Middle frontal gyrus (tissue), 1 donor: Measurements from ENCODE around the gene SMG6.
"Not testable (repeated sequence)": the region's sequence is repeated elsewhere in the genome, so short reads cannot be mapped to it uniquely, and the experiment has no call there.

ENCODE experiments used
- DNase-seq: peaks from one replicate; pipeline ENCODE4 v3.0.0-alpha.2; 2015; ENCODE audit warnings: low spot score; ENCODE audit errors: extremely low spot score

SMG6 gene

GRCh38 chr17:2264067-2264860 lies 39.3 kb downstream of the SMG6 start:
- DNase-seq = no peak

DNA sequence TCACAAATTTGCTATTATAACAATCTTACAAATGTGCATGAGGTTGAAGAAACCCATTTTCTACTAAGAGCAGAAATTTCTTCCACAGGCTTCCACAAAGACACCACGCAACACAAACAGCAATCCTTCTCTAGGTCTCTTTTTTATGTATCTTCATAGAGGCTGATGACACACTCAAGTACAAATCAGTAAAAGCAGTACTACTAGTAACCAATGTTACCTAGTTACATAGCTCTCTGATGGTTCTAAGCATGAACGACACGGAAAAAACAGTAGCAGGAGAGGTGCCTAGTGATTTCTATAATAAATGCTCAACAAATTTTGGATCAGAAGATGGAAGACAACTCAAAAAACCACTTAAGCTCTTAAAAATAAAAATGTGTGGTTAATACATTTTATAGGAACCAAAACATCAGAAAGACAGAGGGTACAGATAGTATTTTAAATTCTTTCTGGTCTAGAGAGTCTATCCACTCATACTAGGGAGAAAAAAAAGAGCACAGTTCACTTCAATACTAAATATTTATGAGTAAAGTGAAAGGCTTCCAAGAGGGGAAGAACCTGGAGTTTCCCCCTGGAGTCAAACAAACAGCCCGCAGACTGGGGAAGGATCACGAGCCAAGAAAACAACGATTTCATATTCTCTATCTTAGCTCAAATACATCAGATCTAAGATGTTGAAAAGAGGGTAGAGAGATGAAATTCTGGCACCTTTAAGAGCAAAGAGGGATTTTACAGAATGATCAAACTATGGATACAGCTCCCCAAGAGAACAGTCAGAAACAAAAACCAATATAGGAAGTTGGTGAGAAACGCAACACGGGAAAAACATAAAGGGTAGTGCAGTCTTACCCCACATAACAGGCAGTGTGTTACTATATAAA lies 40.2 kb downstream of the SMG6 start:
- no peak for DNase-seq

DNA sequence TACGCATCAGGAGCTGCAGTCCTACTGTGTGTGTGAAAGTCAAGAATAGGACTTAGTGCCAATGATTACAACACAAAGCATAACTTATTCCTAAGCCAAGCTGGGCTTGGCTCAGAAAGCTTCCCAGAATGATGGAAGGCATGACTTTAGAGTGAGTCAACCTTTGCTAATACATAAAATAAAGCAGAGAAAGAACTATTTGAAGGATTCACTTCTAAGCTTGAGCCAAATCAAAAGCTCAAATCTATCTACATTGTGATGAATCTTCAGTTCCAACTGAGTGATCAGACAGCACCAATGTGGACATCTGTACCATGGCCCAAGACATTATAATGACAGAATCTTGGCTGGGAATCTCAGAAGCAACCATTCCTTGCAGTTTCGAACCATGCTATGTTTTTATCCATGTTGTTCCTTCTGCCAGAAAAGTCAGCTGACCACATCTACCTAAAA lies 41.4 kb downstream of the SMG6 start:
- no peak for DNase-seq

DNA sequence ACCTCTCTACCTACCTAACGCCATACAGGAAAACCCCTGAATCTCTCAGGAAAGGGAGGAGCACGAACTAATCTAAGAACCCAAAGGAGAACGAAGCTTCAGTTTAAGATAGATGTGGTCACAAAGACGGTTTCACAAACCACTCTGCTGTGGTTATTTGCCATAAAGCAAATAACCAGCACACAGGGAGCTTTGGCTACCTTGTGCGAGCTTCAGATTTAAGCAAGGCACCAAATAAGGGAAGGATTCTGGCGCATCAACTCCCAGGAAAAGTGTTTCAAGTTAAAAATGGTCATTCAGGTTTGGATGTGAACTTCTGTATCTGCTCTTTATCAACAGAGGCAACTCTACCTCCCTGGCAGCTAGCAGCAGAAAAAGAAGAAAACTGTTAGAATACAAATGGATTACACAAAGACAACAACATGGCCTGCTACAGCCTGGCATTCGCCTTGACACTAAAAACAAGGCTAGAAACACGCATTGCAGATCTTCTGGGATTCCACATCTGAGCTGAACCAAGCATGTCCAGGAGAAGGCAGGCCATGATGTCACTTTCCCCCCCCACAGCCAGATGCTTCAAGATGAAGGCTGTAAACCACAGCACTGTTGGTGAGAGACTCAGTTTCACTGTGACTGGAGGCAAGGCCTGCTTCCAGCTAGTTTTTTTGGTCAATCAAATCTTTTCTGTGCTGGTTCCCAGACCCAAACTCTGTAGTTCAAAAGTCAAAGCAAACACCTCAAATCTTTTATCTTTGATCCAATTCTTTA lies 43.6 kb downstream of the SMG6 start:
- no peak for DNase-seq

- not testable (repeated sequence) for DNase-seq
These were observed 44.8 kb downstream of the SMG6 start for GRCh38 chr17:2258830-2259229.

- DNase-seq = no peak
These were observed 49.7 kb downstream of the SMG6 start for GRCh38 chr17:2253768-2254406.

- DNase-seq = no peak
These were observed 50.2 kb downstream of the SMG6 start for GRCh38 chr17:2253362-2253761.

DNA sequence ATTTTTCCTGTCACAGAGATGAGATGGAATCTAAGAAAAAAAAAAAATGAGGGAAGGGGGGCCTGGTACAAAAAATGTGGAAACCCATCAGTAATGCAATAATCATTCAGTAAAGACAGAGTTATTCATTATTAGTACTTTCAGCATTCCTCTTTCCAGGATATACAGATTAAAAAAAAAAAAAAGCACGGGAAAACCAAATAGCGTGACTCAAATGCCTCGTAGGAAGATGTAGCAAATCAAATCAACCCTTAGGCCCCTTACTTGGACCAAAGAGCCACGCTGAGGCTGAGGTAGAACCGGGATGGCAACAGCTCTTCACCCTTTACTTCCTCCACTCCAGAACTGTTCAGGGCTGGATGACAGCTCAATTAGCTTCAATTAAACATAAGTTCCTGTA lies 52.5 kb downstream of the SMG6 start:
- DNase-seq = no peak

GRCh38 chr17:2250140-2251095 lies 53.2 kb downstream of the SMG6 start:
- DNase-seq = no peak

- DNase-seq = no peak
These were observed 56.6 kb downstream of the SMG6 start for GRCh38 chr17:2247005-2247404.

GRCh38 chr17:2244545-2245525 lies 58.8 kb downstream of the SMG6 start:
- DNase-seq = peak; percentile 62

DNA sequence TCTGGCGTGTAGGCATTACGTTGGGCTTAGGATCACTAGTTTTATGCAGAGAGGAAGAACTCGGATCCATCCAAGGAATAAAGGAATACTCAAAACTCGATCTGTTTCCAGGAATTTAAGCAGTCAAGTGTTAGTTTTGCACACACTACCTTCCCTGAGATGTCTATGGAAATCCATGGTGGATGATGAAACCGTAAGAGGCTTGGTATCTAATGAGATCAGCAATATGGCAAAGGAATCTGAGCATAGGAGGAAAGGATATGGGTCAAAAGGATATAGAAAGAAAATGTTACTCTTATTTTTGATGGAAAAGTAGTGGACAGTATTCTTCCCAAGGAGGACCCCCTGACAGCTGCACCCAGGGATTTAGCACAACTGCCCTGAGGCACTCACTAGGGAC lies 59.6 kb downstream of the SMG6 start:
- DNase-seq = no peak

DNA sequence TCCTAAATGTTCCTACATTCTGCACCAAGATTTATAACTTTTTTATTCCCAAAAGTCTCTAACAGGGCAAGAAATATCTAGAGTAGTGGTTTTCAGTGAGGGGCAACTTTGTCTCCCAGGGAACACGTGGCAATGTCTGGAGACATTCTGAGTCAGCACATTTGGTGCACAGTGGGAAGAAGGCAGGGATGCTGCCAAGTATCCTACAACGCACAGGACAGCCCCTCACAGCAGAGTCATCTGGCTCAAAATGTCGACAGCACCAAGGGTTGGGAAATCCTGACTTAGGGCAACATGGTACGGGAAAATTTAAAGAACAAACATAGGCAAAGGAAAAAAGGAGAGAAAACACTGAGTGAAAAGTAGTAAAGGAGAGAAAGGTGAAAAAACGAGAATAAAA lies 61.8 kb downstream of the SMG6 start:
- no peak for DNase-seq

GRCh38 chr17:2240541-2240940 lies 63.0 kb downstream of the SMG6 start:
- DNase-seq = no peak

GRCh38 chr17:2239882-2240430 lies 63.6 kb downstream of the SMG6 start:
- DNase-seq = no peak

DNA sequence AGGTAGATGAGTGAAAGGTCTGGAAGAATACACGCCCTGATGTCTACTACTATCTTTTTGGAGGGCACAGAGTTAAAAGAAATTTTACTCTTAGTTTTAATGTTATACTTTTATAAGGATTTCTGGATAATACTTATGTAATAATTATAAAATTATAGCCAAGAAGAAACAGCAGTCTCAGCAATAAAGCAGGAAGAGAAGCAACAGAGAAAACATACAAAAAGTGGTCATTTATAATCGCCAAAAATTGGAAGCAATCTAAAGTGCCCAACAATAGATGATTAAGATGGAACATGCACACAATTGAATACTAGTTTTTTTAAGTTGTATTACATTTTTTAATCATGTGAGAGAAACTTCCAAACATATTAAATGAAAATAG lies 64.4 kb downstream of the SMG6 start:
- DNase-seq = no peak

DNA sequence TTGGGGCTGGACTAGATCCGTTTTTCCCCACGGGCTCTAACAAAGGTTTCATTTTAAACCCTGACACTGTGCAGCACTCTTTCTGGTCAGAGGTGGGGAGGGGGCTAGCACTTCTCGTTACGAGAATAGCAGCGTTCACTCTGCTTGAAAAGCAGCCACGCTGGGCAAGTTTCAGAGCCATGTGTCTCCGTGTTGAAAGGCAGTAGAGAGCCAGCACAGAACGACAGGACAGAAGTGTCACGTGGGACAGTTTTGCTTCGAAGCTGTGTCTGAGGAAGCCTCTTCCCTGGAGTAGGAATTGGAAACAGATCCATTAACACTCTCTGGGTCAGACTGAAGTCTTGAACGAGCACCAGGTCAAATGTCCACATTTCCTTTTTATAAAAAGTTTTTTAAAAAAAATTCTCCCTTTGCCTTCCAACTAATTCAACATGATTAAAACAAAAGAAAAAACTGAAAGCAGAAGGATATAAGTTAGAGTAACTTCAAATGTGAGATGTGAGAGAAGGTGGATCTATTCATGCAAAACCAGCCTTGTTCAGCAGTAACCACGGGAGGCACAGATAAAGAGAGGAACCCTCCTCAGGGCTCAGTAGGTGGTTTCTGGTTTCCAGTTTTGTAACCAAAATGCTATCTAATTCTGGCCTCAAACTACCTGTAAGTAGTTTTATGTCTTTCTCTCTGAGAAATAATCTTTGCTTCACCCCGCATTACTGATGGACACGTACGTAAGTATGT lies 65.0 kb downstream of the SMG6 start:
- DNase-seq = no peak

DNA sequence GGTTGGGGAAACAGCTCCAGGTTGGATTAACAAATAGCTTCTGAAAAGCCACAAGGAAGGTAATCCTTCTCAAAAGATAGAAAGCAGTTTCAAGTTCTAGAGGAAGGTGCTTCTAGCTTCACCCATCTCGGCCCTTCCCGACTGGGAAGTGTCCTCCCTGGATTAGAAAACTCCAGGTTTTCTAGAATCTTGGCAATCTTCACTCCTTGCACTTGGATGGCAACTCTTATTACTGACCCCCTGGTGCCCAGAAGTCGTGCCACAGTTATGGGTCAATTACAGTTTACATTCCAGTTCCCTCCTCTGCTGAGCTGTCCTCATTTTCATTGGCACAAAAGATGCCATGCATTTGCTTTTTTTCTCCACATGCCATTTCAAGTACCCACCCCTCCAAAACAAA lies 65.6 kb downstream of the SMG6 start:
- DNase-seq = no peak
